ENCODE data around the gene C5orf15.

C5orf15 gene

GRCh38 chr5:133944263-133945185 is 23.9 kb downstream of the C5orf15 start:
- Histone ChIP-seq H3K4me2 (ENCODE audit: insufficient read depth, low read length) (no peak overlapping the region), H2AFZ (ENCODE audit: low read depth, low read length) (no peak overlapping the region), H3K4me3 (ENCODE audit: low read depth in 1 of 2, low read length in 2 of 2) (no peak overlapping the region), H4K20me1 (ENCODE audit: insufficient read depth, low read length) (no peaks in the 10 kb centered on the region), H3K36me3 (ENCODE audit: insufficient read depth, low read length) (no peaks in the 10 kb centered on the region), H3K79me2 (ENCODE audit: insufficient read depth, low read length) (no peaks in the 10 kb centered on the region), H3K9ac (ENCODE audit: low read depth, low read length) (no peak overlapping the region), H3K27ac (ENCODE audit: low read length) (no peak overlapping the region), H3K4me1 (ENCODE audit: insufficient read depth, low read length) (no peaks in the 10 kb centered on the region), H3K27me3 (ENCODE audit: insufficient read depth, low read length, poor library complexity) (peaks cover 10% of the 10 kb centered on the region), H3K9me3 (ENCODE audit: insufficient read depth, low read length, severe bottlenecking) (no peaks in the 10 kb centered on the region)
- peak; percentile 66 for ATAC-seq (ENCODE audit: insufficient read depth, low read depth)
- TF ChIP-seq CTCF (IDR thresholded peaks at IDR 0.05; ENCODE audit: borderline replicate concordance, extremely low read depth, low read length, poor library complexity, severe bottlenecking) (peak; percentile 79), EZH2 (IDR thresholded peaks at IDR 0.05; ENCODE audit: borderline replicate concordance, low read depth, low read length, severe bottlenecking) (no peak)
- peak; percentile 36 for DNase-seq

GRCh38 chr5:133943475-133943817 is 25.0 kb downstream of the C5orf15 start:
- Histone ChIP-seq H3K9ac (ENCODE audit: low read depth, low read length) (no peak overlapping the region), H3K4me2 (ENCODE audit: insufficient read depth, low read length) (no peak overlapping the region), H3K36me3 (ENCODE audit: insufficient read depth, low read length) (no peaks in the 10 kb centered on the region), H3K27me3 (ENCODE audit: insufficient read depth, low read length, poor library complexity) (peaks cover 10% of the 10 kb centered on the region), H3K9me3 (ENCODE audit: insufficient read depth, low read length, severe bottlenecking) (no peaks in the 10 kb centered on the region), H3K79me2 (ENCODE audit: insufficient read depth, low read length) (no peaks in the 10 kb centered on the region), H4K20me1 (ENCODE audit: insufficient read depth, low read length) (no peaks in the 10 kb centered on the region), H3K4me1 (ENCODE audit: insufficient read depth, low read length) (no peaks in the 10 kb centered on the region), H2AFZ (ENCODE audit: low read depth, low read length) (no peak overlapping the region), H3K4me3 (ENCODE audit: low read depth in 1 of 2, low read length in 2 of 2) (no peak overlapping the region), H3K27ac (ENCODE audit: low read length) (no peak overlapping the region)
- DNase-seq (no peak), ATAC-seq (ENCODE audit: insufficient read depth, low read depth) (no peak)
- TF ChIP-seq EZH2 (IDR thresholded peaks at IDR 0.05; ENCODE audit: borderline replicate concordance, low read depth, low read length, severe bottlenecking), result no peak
- no peak for TF ChIP-seq CTCF (IDR thresholded peaks at IDR 0.05; ENCODE audit: borderline replicate concordance, extremely low read depth, low read length, poor library complexity, severe bottlenecking)

- H3K36me3 ChIP-seq (ENCODE audit: insufficient read depth, low read length), result no peaks in the 10 kb centered on the region
- peaks cover 12% of the 10 kb centered on the region for H3K27me3 ChIP-seq (ENCODE audit: insufficient read depth, low read length, poor library complexity)
- no peak overlapping the region for H3K9ac ChIP-seq (ENCODE audit: low read depth, low read length)
- no peak overlapping the region for H3K4me3 ChIP-seq (ENCODE audit: low read depth in 1 of 2, low read length in 2 of 2)
- no peak for ATAC-seq (ENCODE audit: insufficient read depth, low read depth)
- no peaks in the 10 kb centered on the region for H4K20me1 ChIP-seq (ENCODE audit: insufficient read depth, low read length)
- no peak overlapping the region for H3K4me2 ChIP-seq (ENCODE audit: insufficient read depth, low read length)
- H3K9me3 ChIP-seq (ENCODE audit: insufficient read depth, low read length, severe bottlenecking), result no peaks in the 10 kb centered on the region
- DNase-seq, result no peak
- no peaks in the 10 kb centered on the region for H3K4me1 ChIP-seq (ENCODE audit: insufficient read depth, low read length)
- H3K79me2 ChIP-seq (ENCODE audit: insufficient read depth, low read length), result no peaks in the 10 kb centered on the region
- TF ChIP-seq CTCF (IDR thresholded peaks at IDR 0.05; ENCODE audit: borderline replicate concordance, extremely low read depth, low read length, poor library complexity, severe bottlenecking) (no peak), EZH2 (IDR thresholded peaks at IDR 0.05; ENCODE audit: borderline replicate concordance, low read depth, low read length, severe bottlenecking) (no peak)
- H3K27ac ChIP-seq (ENCODE audit: low read length), result no peak overlapping the region
- H2AFZ ChIP-seq (ENCODE audit: low read depth, low read length), result no peak overlapping the region
These were observed 25.6 kb downstream of the C5orf15 start for GRCh38 chr5:133942614-133943474.
